OCI-LY1 (cell line): ENCODE data around the gene TBCE.

Experiments used
- H2AFZ ChIP-seq: fragments of 200-600 bp; sonication (generic), shearing (Covaris generic); 2 replicates; pipeline ENCODE4 v1.6.0; 2014; ENCODE audit warnings: antibody characterized with exemption, mild to moderate bottlenecking, low read length
- H3F3A ChIP-seq: fragments of 200-600 bp; sonication (generic), shearing (Covaris generic); 2 replicates; pipeline ENCODE4 v1.6.0; 2014; ENCODE audit warnings: mild to moderate bottlenecking, antibody characterized with exemption, low read length, moderate library complexity; ENCODE audit not compliant: insufficient read depth
- H3K27ac ChIP-seq: fragments of 200-600 bp; sonication (generic); 2 replicates; pipeline ENCODE4 v1.5.1; 2014; ENCODE audit warnings: low read length, mixed run types, mild to moderate bottlenecking, low read depth; ENCODE audit not compliant: poor library complexity, severe bottlenecking
- H3K27me3 ChIP-seq: fragments of 200-600 bp; sonication (generic); 2 replicates; pipeline ENCODE4 v1.6.0; 2014; ENCODE audit warnings: antibody characterized with exemption, mild to moderate bottlenecking, low read length, moderate library complexity; ENCODE audit not compliant: insufficient read depth
- H3K36me3 ChIP-seq: fragments of 200-600 bp; sonication (generic); 2 replicates; pipeline ENCODE4 v1.6.1; 2014; ENCODE audit warnings: mild to moderate bottlenecking, antibody characterized with exemption, low read length, moderate library complexity, mixed read lengths; ENCODE audit not compliant: insufficient read depth
- H3K4me1 ChIP-seq: fragments of 200-600 bp; sonication (generic); 2 replicates; pipeline ENCODE4 v1.5.1; 2014; ENCODE audit warnings: mild to moderate bottlenecking, low read length, moderate library complexity; ENCODE audit not compliant: insufficient read depth, severe bottlenecking
- H3K4me2 ChIP-seq: fragments of 200-600 bp; sonication (generic), shearing (Covaris generic); 2 replicates; pipeline ENCODE4 v1.6.1; 2014; ENCODE audit warnings: low read length
- H3K4me3 ChIP-seq: fragments of 200-600 bp; sonication (generic); 2 replicates; pipeline ENCODE4 v1.5.1; 2014; ENCODE audit warnings: low read length, low read depth, mild to moderate bottlenecking, mixed read lengths; ENCODE audit not compliant: poor library complexity, severe bottlenecking
- H3K79me2 ChIP-seq: fragments of 200-600 bp; shearing (Covaris generic); 2 replicates; pipeline ENCODE4 v1.6.1; 2016; ENCODE audit warnings: mixed run types, low read length, mixed read lengths; ENCODE audit not compliant: insufficient read depth
- H3K9ac ChIP-seq: fragments of 200-600 bp; sonication (generic), shearing (Covaris generic); 2 replicates; pipeline ENCODE4 v1.6.1; 2014; ENCODE audit warnings: mild to moderate bottlenecking, low read length, mixed read lengths
- H3K9me2 ChIP-seq: fragments of 200-600 bp; sonication (generic), shearing (Covaris generic); 2 replicates; pipeline ENCODE4 v1.6.1; 2014; ENCODE audit warnings: low read depth, mild to moderate bottlenecking, low read length, mixed read lengths
- H3K9me3 ChIP-seq: fragments of 200-600 bp; shearing (Covaris generic); 2 replicates; pipeline ENCODE4 v1.6.1; 2014; ENCODE audit warnings: low read length, mixed read lengths
- H4K20me1 ChIP-seq: fragments of 200-600 bp; sonication (generic), shearing (Covaris generic); 2 replicates; pipeline ENCODE4 v1.6.0; 2016; ENCODE audit warnings: mild to moderate bottlenecking, low read length; ENCODE audit not compliant: insufficient read depth
- CTCF ChIP-seq: fragments of 200-600 bp; sonication (generic), shearing (Covaris generic); IDR thresholded peaks from 2 replicates; pipeline ENCODE4 v1.5.1; 2017; ENCODE audit warnings: mild to moderate bottlenecking, antibody characterized with exemption, low read length, moderate library complexity, mixed read lengths
- EZH2 ChIP-seq: fragments of 200-600 bp; sonication (generic), shearing (Covaris generic); IDR thresholded peaks from 2 replicates; pipeline ENCODE4 v1.8.0; 2017; ENCODE audit warnings: borderline replicate concordance, mixed run types, mild to moderate bottlenecking, antibody characterized with exemption, low read length, moderate library complexity, mixed read lengths

The TBCE gene

DNA sequence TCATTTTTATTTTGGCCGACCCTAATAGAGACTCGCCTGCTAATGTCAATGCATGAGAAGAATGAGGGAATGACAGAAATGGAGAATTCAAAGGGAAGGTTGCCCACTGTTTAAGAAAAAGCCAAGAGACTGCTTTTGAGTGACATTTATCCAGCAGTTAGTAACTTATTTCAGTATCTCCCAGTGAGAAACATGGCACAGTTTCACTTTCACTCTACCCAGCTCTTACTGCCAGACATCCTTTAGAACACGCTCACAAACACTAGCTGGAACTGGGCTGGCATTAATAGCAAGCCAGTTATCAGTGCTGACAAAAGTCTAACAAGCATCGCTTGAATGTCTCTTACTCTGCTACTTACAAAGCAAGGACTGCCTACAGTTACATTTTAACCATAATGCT, 30.3 kb upstream of the TBCE start:
- no peaks in the 10 kb centered on the region; the same call in 1 of the 2 replicates for H3F3A ChIP-seq
- H3K9me3 ChIP-seq: no peaks in the 10 kb centered on the region
- H3K9ac ChIP-seq: no peak overlapping the region
- peaks cover 31% of the 10 kb centered on the region for H3K36me3 ChIP-seq
- H3K9me2 ChIP-seq: no peaks in the 10 kb centered on the region
- H3K4me2 ChIP-seq: no peak overlapping the region
- H3K4me3 ChIP-seq: no peak overlapping the region
- peaks cover 3% of the 10 kb centered on the region for H3K4me1 ChIP-seq
- H4K20me1 ChIP-seq: no peaks in the 10 kb centered on the region
- TF ChIP-seq CTCF: no peak
- no peak for TF ChIP-seq EZH2
- peaks cover 17% of the 10 kb centered on the region for H3K79me2 ChIP-seq
- no peak overlapping the region for H3K27ac ChIP-seq
- no peaks in the 10 kb centered on the region for H3K27me3 ChIP-seq
- H2AFZ ChIP-seq: no peak overlapping the region

DNA sequence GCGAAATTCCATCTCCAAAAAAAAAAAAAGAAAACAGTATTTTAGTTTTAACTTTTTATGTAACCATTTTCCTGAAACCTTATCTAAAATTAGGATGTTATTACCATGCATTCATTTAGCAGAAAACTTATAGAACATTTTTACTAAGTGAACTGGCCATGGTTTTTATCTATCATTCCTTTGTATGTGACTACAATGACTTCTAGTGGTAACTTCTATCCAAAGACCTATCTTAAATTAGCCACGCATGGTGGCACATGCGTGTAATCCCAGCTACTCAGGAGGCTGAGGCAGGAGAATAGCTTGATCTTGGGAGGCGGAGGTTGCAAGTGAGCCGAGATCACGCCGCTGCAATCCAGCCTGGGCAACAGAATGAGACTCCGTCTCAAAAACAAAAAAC, 27.5 kb upstream of the TBCE start:
- Histone ChIP-seq H3K9me3 (no peaks in the 10 kb centered on the region), H3K4me1 (no peaks in the 10 kb centered on the region), H3K4me3 (no peak overlapping the region), H3F3A (no peaks in the 10 kb centered on the region; the same call in 1 of the 2 replicates), H3K36me3 (peaks cover 44% of the 10 kb centered on the region), H2AFZ (no peak overlapping the region), H3K27me3 (no peaks in the 10 kb centered on the region), H3K79me2 (no peaks in the 10 kb centered on the region), H3K27ac (no peak overlapping the region), H4K20me1 (no peaks in the 10 kb centered on the region), H3K9ac (no peak overlapping the region), H3K9me2 (no peaks in the 10 kb centered on the region), H3K4me2 (no peak overlapping the region)
- no peak for TF ChIP-seq EZH2
- TF ChIP-seq CTCF: no peak

DNA sequence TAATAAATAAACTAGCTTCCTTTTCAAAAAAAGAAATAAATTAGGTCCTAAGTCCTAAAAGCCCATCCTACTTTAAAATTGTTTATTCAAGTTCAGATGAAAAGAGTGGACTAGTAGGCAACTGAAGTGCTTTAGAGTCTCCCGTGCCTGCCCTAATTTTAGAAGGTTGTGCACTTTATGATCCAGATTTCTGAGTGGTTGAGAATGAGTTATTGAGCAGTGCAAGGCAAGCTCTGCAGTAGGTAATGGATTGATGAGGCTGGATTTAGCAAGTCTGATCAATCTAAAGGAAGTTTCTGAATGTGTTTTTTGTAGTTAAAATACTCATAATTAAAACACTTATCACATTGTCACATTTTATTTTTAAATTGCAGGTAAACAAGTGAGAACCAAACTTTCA, 25.9 kb upstream of the TBCE start:
- no peak overlapping the region for H3K4me2 ChIP-seq
- H4K20me1 ChIP-seq: no peaks in the 10 kb centered on the region
- H3K27ac ChIP-seq: no peak overlapping the region
- no peak overlapping the region for H3K4me3 ChIP-seq
- no peak for TF ChIP-seq CTCF
- TF ChIP-seq EZH2: no peak
- H3K9me2 ChIP-seq: no peaks in the 10 kb centered on the region
- no peaks in the 10 kb centered on the region; the same call in 1 of the 2 replicates for H3F3A ChIP-seq
- no peaks in the 10 kb centered on the region for H3K4me1 ChIP-seq
- no peaks in the 10 kb centered on the region for H3K27me3 ChIP-seq
- no peaks in the 10 kb centered on the region for H3K79me2 ChIP-seq
- no peak overlapping the region for H2AFZ ChIP-seq
- H3K36me3 ChIP-seq: peaks cover 31% of the 10 kb centered on the region; the same call in 1 of the 2 replicates
- no peak overlapping the region for H3K9ac ChIP-seq
- no peaks in the 10 kb centered on the region for H3K9me3 ChIP-seq
